Mesenchymal stem cell (in vitro differentiated cells and primary cell): ENCODE data around the gene EDEM1. TPM values are rescaled to one million over a fixed set of nuclear protein-coding genes. Genes with fewer than 3 reads are reported as not detected.

Source experiments
- DNase-seq: peaks from one replicate; pipeline ENCODE4 v3.0.0-alpha.2; 2013
- H2AFZ ChIP-seq: one replicate; pipeline ENCODE4 v1.6.1; 2013; ENCODE audit warnings: low read depth, mild to moderate bottlenecking, control low read depth, inconsistent platforms, low read length, moderate library complexity
- H2AK5ac ChIP-seq: 2 replicates; pipeline ENCODE4 v1.6.1; 2013; ENCODE audit warnings: low read length, moderate library complexity, mild to moderate bottlenecking, inconsistent platforms; ENCODE audit not compliant: severe bottlenecking
- H2BK120ac ChIP-seq: one replicate; pipeline ENCODE4 v1.6.1; 2013; ENCODE audit warnings: low read depth, mild to moderate bottlenecking, inconsistent platforms, low read length, moderate library complexity
- H2BK12ac ChIP-seq, 2 experiments: one replicate each; pipeline ENCODE4 v1.6.1; 2013; ENCODE audit warnings: inconsistent platforms in 2 of 2, low read length in 2 of 2, mild to moderate bottlenecking in 2 of 2, moderate library complexity in 2 of 2, control low read depth in 1 of 2
- H2BK15ac ChIP-seq: one replicate; pipeline ENCODE4 v1.6.1; 2013; ENCODE audit warnings: mild to moderate bottlenecking, low read depth, inconsistent platforms; ENCODE audit not compliant: poor library complexity, severe bottlenecking
- H2BK5ac ChIP-seq: 2 replicates; pipeline ENCODE4 v1.6.1; 2013; ENCODE audit warnings: low read depth, mild to moderate bottlenecking, low read length, control low read depth, inconsistent platforms; ENCODE audit not compliant: poor library complexity, severe bottlenecking
- H3K14ac ChIP-seq, 2 experiments: one replicate each; pipeline ENCODE4 v1.6.1; 2013; ENCODE audit warnings: inconsistent platforms in 2 of 2, low read length in 2 of 2, control low read depth in 1 of 2, mild to moderate bottlenecking in 1 of 2, moderate library complexity in 1 of 2
- H3K18ac ChIP-seq, 2 experiments: one replicate each; pipeline ENCODE4 v1.6.1; 2013; ENCODE audit warnings: inconsistent platforms in 2 of 2, low read length in 2 of 2, control low read depth in 1 of 2, low read depth in 1 of 2, mild to moderate bottlenecking in 1 of 2
- H3K23ac ChIP-seq, 2 experiments: one replicate each; pipeline ENCODE4 v1.6.1; 2013; ENCODE audit warnings: inconsistent platforms in 2 of 2, low read length in 2 of 2, mild to moderate bottlenecking in 2 of 2, moderate library complexity in 2 of 2, control low read depth in 1 of 2
- H3K27ac ChIP-seq: 2 replicates; pipeline ENCODE4 v1.5.1; 2013; ENCODE audit warnings: mild to moderate bottlenecking, moderate library complexity, low read length, control low read depth, inconsistent platforms; ENCODE audit not compliant: poor library complexity, severe bottlenecking
- H3K27me3 ChIP-seq, 2 experiments: 2 replicates each; pipeline versions ENCODE4 v1.6.1 to v1.7.0; 2013; ENCODE audit warnings: low read length in 2 of 2, mild to moderate bottlenecking in 2 of 2, moderate library complexity in 2 of 2, control low read depth in 1 of 2, inconsistent platforms in 1 of 2; ENCODE audit not compliant: control insufficient read depth in 1 of 2, insufficient read depth in 1 of 2
- H3K36me3 ChIP-seq, 2 experiments: 2 replicates each; pipeline versions ENCODE4 v1.6.1 to v1.7.0; 2013; ENCODE audit warnings: low read length in 2 of 2, control low read depth in 1 of 2, inconsistent platforms in 1 of 2, low read depth in 1 of 2, mild to moderate bottlenecking in 1 of 2; ENCODE audit not compliant: insufficient read depth in 2 of 2, control insufficient read depth in 1 of 2
- H3K4ac ChIP-seq, 2 experiments: one replicate each; pipeline ENCODE4 v1.6.1; 2013; ENCODE audit warnings: inconsistent platforms in 2 of 2, low read length in 2 of 2, mild to moderate bottlenecking in 2 of 2, moderate library complexity in 2 of 2, control low read depth in 1 of 2, low read depth in 1 of 2
- H3K4me1 ChIP-seq: 2 replicates; pipeline ENCODE4 v1.6.1; 2013; ENCODE audit warnings: low read depth, low read length, control low read depth; ENCODE audit not compliant: control insufficient read depth, insufficient read depth
- H3K4me2 ChIP-seq: 2 replicates; pipeline ENCODE4 v1.6.1; 2013; ENCODE audit warnings: low read length, mild to moderate bottlenecking, inconsistent platforms; ENCODE audit not compliant: poor library complexity, severe bottlenecking
- H3K4me3 ChIP-seq, 2 experiments: 2 replicates each; pipeline versions ENCODE4 v1.5.1 to v1.7.0; 2013; ENCODE audit warnings: low read length in 2 of 2, mild to moderate bottlenecking in 2 of 2, control low read depth in 1 of 2, low read depth in 1 of 2; ENCODE audit not compliant: insufficient read depth in 1 of 2
- H3K79me1 ChIP-seq: replicated peaks from 2 replicates; pipeline ENCODE4 v1.6.1; 2013; ENCODE audit warnings: mild to moderate bottlenecking, control low read depth, low read length, inconsistent platforms; ENCODE audit not compliant: poor library complexity, severe bottlenecking
- H3K9ac ChIP-seq: 2 replicates; pipeline ENCODE4 v1.7.0; 2013; ENCODE audit warnings: mild to moderate bottlenecking, low read length, moderate library complexity
- H3K9me3 ChIP-seq: 2 replicates; pipeline ENCODE4 v1.7.0; 2013; ENCODE audit warnings: mild to moderate bottlenecking, low read length; ENCODE audit not compliant: control insufficient read depth
- H4K8ac ChIP-seq: one replicate; pipeline ENCODE4 v1.6.1; 2013; ENCODE audit warnings: inconsistent platforms, mild to moderate bottlenecking, low read length, moderate library complexity
- H4K91ac ChIP-seq: one replicate; pipeline ENCODE4 v1.6.1; 2013; ENCODE audit warnings: mild to moderate bottlenecking, low read length, inconsistent platforms
- WGBS: methylation state at CpG from one replicate; pipeline ENCODE4 v1.1.7; 2013; ENCODE audit warnings: mixed read lengths; 5-methylcytosine and 5-hydroxymethylcytosine counted together
- small RNA-seq: library from polyadenylated mRNA; stranded (forward); fragments of <200 nt; extraction: miRNeasy Mini kit (QIAGEN cat#:217004); gene quantifications from one replicate; pipeline ENCODE3, GENCODE V24; 2013; ENCODE audit warnings: low read depth

The EDEM1 gene

GRCh38 chr3:5267889-5268288 is 80.4 kb downstream of the EDEM1 start:
- WGBS, result no CpG with 5 or more reads among the region's 1 CpG

More at GRCh38 chr3:5267889-5268288, 80.4 kb downstream of the EDEM1 start:
- H3K27ac ChIP-seq, result no peak overlapping the region
- no peak overlapping the region for H2BK12ac ChIP-seq
- DNase-seq, result no peak
- H3K4me1 ChIP-seq, result no peaks in the 10 kb centered on the region
- no peak overlapping the region for H3K4me3 ChIP-seq
- H4K91ac ChIP-seq, result no peak overlapping the region
- H2BK5ac ChIP-seq, result no peak overlapping the region
- H3K4ac ChIP-seq, result no peak overlapping the region
- H2AK5ac ChIP-seq, result no peak overlapping the region
- no peak overlapping the region for H2BK15ac ChIP-seq
- H3K18ac ChIP-seq, result no peak overlapping the region
- no peaks in the 10 kb centered on the region for H3K36me3 ChIP-seq
- no peak overlapping the region for H4K8ac ChIP-seq
- H3K9ac ChIP-seq, result no peak overlapping the region
- no peaks in the 10 kb centered on the region for H3K79me1 ChIP-seq
- H2AFZ ChIP-seq, result no peak overlapping the region
- H2BK120ac ChIP-seq, result no peak overlapping the region
- H3K23ac ChIP-seq, result no peak overlapping the region
- no peak overlapping the region for H3K14ac ChIP-seq
- H3K27me3 ChIP-seq, result no peaks in the 10 kb centered on the region
- no peak overlapping the region for H3K4me2 ChIP-seq
- H3K9me3 ChIP-seq, result no peaks in the 10 kb centered on the region

Small RNA genes within 50 kb of the gene (small RNA-seq; reads per million reads assigned to genes)
- not detected for gene MIR4790
- gene RN7SL553P, result not detected
